GM23338 (cell line): ENCODE results near the gene PEX10. TPM values are rescaled to one million over a fixed set of nuclear protein-coding genes. Genes with fewer than 3 reads are reported as not detected.

Source experiments
- ATAC-seq: fragments of 200-7000 bp; cut with Tn5 transposase; 3 replicates; pipeline ENCODE4 v1.9.1; 2020
- DNase-seq: peaks from one replicate; pipeline ENCODE4 v3.0.0-alpha.2; 2015; ENCODE audit warnings: low spot score
- H2AFZ ChIP-seq: fragments of 200-600 bp; sonication (generic); 2 replicates; pipeline ENCODE4 v1.8.0; 2016; ENCODE audit warnings: antibody characterized with exemption, mild to moderate bottlenecking, moderate library complexity
- H3F3A ChIP-seq: fragments of 200-600 bp; sonication (generic); replicated peaks from 2 replicates; pipeline ENCODE4 v1.8.0; 2017; ENCODE audit warnings: antibody characterized with exemption, mixed run types, low read depth
- H3K27ac ChIP-seq: fragments of 200-600 bp; sonication (generic); 2 replicates; pipeline ENCODE4 v1.6.1; 2016; ENCODE audit warnings: low read depth
- H3K27me3 ChIP-seq: fragments of 200-600 bp; sonication (generic); 2 replicates; pipeline ENCODE4 v1.8.0; 2016; ENCODE audit warnings: mild to moderate bottlenecking, mixed run types, moderate library complexity; ENCODE audit not compliant: insufficient read depth
- H3K36me3 ChIP-seq: fragments of 200-600 bp; sonication (generic); 2 replicates; pipeline ENCODE4 v1.8.0; 2016; ENCODE audit warnings: mild to moderate bottlenecking; ENCODE audit not compliant: insufficient read depth
- H3K4me1 ChIP-seq: fragments of 200-600 bp; sonication (generic); 2 replicates; pipeline ENCODE4 v1.8.0; 2016; ENCODE audit warnings: mild to moderate bottlenecking, moderate library complexity; ENCODE audit not compliant: insufficient read depth
- H3K4me2 ChIP-seq: fragments of 200-600 bp; sonication (generic); 2 replicates; pipeline ENCODE4 v1.7.1; 2017; ENCODE audit warnings: mixed run types
- H3K4me3 ChIP-seq: fragments of 200-600 bp; sonication (generic); 2 replicates; pipeline ENCODE4 v1.6.1; 2016; ENCODE audit warnings: mixed run types
- H3K79me2 ChIP-seq: fragments of 200-600 bp; sonication (generic); replicated peaks from 2 replicates; pipeline ENCODE4 v1.8.0; 2017; ENCODE audit warnings: mild to moderate bottlenecking; ENCODE audit not compliant: insufficient read depth
- H3K9me2 ChIP-seq: fragments of 200-600 bp; sonication (generic); 2 replicates; pipeline ENCODE4 v1.8.0; 2017; ENCODE audit not compliant: insufficient read depth
- H4K20me1 ChIP-seq: fragments of 200-600 bp; sonication (generic); replicated peaks from 2 replicates; pipeline ENCODE4 v1.8.0; 2017; ENCODE audit warnings: mild to moderate bottlenecking; ENCODE audit not compliant: insufficient read depth
- H3K27ac Mint-ChIP-seq: 2 replicates; pipeline ENCODE4 v1.8.0; 2020; ENCODE audit warnings: inconsistent platforms, mild to moderate bottlenecking, moderate library complexity, mixed read lengths
- H3K27me3 Mint-ChIP-seq: 3 replicates; pipeline ENCODE4 v1.8.0; 2022; ENCODE audit warnings: low read depth, mild to moderate bottlenecking, moderate library complexity, mixed read lengths, inconsistent platforms; ENCODE audit not compliant: insufficient read depth, poor library complexity
- H3K36me3 Mint-ChIP-seq: 3 replicates; pipeline ENCODE4 v1.8.0; 2021; ENCODE audit warnings: low read depth, mild to moderate bottlenecking, inconsistent platforms, moderate library complexity, mixed read lengths
- H3K4me1 Mint-ChIP-seq: 3 replicates; pipeline ENCODE4 v1.8.0; 2020; ENCODE audit warnings: mild to moderate bottlenecking, inconsistent platforms, mixed read lengths
- H3K4me3 Mint-ChIP-seq: 3 replicates; pipeline ENCODE4 v1.8.0; 2021; ENCODE audit warnings: moderate library complexity, mild to moderate bottlenecking, inconsistent platforms, mixed read lengths
- H3K9me3 Mint-ChIP-seq: 3 replicates; pipeline ENCODE4 v1.8.0; 2020; ENCODE audit warnings: moderate library complexity, mild to moderate bottlenecking, inconsistent platforms, mixed read lengths
- CREB1 ChIP-seq: fragments of 250-450 bp; sonication (Bioruptor Pico); IDR thresholded peaks from 2 replicates; pipeline ENCODE4 v1.5.0; 2020; ENCODE audit warnings: low read depth, mild to moderate bottlenecking, moderate library complexity
- EZH2 ChIP-seq: fragments of 200-600 bp; sonication (generic); IDR thresholded peaks from one replicate; pipeline ENCODE4 v1.8.0; 2017; ENCODE audit warnings: antibody characterized with exemption, mild to moderate bottlenecking, low read depth; ENCODE audit not compliant: unreplicated experiment
- EZH2phosphoT487 ChIP-seq: fragments of 200-600 bp; sonication (generic); IDR thresholded peaks from one replicate; pipeline ENCODE4 v1.8.1; 2018; ENCODE audit warnings: antibody characterized with exemption; ENCODE audit not compliant: unreplicated experiment
- JUNB ChIP-seq: IDR thresholded peaks from one replicate; pipeline ENCODE4 v1.6.1; 2016; ENCODE audit warnings: antibody characterized with exemption; ENCODE audit not compliant: unreplicated experiment
- NANOG ChIP-seq: IDR thresholded peaks from 2 replicates; pipeline ENCODE4 v1.6.1; 2016; ENCODE audit warnings: antibody characterized with exemption, borderline replicate concordance
- POLR2AphosphoS5 ChIP-seq: IDR thresholded peaks from 2 replicates; pipeline ENCODE4 v1.6.1; 2016; ENCODE audit warnings: antibody characterized with exemption, low read depth
- STAT1 ChIP-seq: IDR thresholded peaks from one replicate; pipeline ENCODE4 v1.6.1; 2016; ENCODE audit warnings: antibody characterized with exemption; ENCODE audit not compliant: unreplicated experiment
- ZNF114 ChIP-seq: fragments of 250-450 bp; sonication (Bioruptor Pico); IDR thresholded peaks from 2 replicates; pipeline ENCODE4 v1.5.0; 2020; ENCODE audit warnings: mild to moderate bottlenecking, moderate library complexity
- ZNF331 ChIP-seq: fragments of 250-450 bp; sonication (Bioruptor Pico); IDR thresholded peaks from 2 replicates; pipeline ENCODE4 v1.5.0; 2020; ENCODE audit warnings: low read depth, mild to moderate bottlenecking, moderate library complexity
- polyA plus RNA-seq: library from polyadenylated mRNA; unstranded; fragments of >200 nt; fragmentation: Nextera tagmentation; extraction: Ambion mirVana; gene quantifications from 2 replicates; pipeline ENCODE4 v1.2.1, GENCODE V29; 2016
- total RNA-seq: library from RNA; depleted of rRNA; stranded (reverse); fragments of >200 nt; shearing (Covaris generic); gene quantifications from 2 replicates; pipeline ENCODE4 v1.2.3, GENCODE V29; 2014
- TF ChIP-seq, protein P1 (sequence below): fragments of 250-450 bp; sonication (Bioruptor Pico); IDR thresholded peaks from 2 replicates; pipeline ENCODE4 v1.5.0; 2020; ENCODE audit warnings: mild to moderate bottlenecking, moderate library complexity
- TF ChIP-seq, protein P2 (sequence below): IDR thresholded peaks from 2 replicates; pipeline ENCODE4 v1.6.1; 2016; ENCODE audit warnings: antibody characterized with exemption
- TF ChIP-seq, protein P3 (sequence below), 2 experiments: fragments of 200-600 bp in 1 of 2; sonication (generic) in 1 of 2; conservative IDR thresholded peaks; 2 replicates each; pipeline versions ENCODE4 v1.5.1 to v1.6.1; 2016 to 2017; ENCODE audit warnings: antibody characterized with exemption in 2 of 2, low read depth in 2 of 2, mild to moderate bottlenecking in 2 of 2, moderate library complexity in 1 of 2

Gene PEX10
- total and polyA plus RNA-seq, 2 experiments from 2014 or later = 15.0 to 53.9 TPM

DNA sequence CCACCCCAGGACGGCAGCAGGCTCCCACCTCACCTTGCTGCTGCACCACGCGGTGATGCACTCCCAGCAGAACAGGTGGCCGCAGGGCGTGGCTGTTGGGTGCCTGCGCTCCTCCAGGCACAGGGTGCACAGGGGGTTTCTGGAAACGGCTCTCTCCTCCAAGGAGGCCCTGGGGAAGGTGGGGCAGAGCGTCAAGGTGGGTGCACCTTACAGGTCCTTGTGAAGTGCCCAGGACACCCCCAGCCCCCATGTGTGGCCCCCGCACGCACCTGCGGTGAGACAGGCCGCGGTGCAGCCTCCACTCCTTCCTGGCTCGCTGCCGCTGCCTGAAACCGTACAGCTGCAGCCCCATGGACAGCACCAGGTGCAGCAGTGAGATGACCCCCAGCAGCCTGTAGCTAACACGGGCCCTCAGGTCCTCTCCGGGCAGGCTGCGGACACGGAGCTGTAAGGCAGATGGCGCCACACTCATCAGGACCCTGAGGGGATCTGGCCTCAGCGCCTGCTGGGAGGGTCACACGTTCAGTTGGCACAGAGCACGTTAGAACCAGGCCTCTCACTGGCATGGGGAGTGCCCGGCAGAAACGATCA lies 5.8 kb downstream of the PEX10 start (continued):
- TF ChIP-seq, protein P1, sequence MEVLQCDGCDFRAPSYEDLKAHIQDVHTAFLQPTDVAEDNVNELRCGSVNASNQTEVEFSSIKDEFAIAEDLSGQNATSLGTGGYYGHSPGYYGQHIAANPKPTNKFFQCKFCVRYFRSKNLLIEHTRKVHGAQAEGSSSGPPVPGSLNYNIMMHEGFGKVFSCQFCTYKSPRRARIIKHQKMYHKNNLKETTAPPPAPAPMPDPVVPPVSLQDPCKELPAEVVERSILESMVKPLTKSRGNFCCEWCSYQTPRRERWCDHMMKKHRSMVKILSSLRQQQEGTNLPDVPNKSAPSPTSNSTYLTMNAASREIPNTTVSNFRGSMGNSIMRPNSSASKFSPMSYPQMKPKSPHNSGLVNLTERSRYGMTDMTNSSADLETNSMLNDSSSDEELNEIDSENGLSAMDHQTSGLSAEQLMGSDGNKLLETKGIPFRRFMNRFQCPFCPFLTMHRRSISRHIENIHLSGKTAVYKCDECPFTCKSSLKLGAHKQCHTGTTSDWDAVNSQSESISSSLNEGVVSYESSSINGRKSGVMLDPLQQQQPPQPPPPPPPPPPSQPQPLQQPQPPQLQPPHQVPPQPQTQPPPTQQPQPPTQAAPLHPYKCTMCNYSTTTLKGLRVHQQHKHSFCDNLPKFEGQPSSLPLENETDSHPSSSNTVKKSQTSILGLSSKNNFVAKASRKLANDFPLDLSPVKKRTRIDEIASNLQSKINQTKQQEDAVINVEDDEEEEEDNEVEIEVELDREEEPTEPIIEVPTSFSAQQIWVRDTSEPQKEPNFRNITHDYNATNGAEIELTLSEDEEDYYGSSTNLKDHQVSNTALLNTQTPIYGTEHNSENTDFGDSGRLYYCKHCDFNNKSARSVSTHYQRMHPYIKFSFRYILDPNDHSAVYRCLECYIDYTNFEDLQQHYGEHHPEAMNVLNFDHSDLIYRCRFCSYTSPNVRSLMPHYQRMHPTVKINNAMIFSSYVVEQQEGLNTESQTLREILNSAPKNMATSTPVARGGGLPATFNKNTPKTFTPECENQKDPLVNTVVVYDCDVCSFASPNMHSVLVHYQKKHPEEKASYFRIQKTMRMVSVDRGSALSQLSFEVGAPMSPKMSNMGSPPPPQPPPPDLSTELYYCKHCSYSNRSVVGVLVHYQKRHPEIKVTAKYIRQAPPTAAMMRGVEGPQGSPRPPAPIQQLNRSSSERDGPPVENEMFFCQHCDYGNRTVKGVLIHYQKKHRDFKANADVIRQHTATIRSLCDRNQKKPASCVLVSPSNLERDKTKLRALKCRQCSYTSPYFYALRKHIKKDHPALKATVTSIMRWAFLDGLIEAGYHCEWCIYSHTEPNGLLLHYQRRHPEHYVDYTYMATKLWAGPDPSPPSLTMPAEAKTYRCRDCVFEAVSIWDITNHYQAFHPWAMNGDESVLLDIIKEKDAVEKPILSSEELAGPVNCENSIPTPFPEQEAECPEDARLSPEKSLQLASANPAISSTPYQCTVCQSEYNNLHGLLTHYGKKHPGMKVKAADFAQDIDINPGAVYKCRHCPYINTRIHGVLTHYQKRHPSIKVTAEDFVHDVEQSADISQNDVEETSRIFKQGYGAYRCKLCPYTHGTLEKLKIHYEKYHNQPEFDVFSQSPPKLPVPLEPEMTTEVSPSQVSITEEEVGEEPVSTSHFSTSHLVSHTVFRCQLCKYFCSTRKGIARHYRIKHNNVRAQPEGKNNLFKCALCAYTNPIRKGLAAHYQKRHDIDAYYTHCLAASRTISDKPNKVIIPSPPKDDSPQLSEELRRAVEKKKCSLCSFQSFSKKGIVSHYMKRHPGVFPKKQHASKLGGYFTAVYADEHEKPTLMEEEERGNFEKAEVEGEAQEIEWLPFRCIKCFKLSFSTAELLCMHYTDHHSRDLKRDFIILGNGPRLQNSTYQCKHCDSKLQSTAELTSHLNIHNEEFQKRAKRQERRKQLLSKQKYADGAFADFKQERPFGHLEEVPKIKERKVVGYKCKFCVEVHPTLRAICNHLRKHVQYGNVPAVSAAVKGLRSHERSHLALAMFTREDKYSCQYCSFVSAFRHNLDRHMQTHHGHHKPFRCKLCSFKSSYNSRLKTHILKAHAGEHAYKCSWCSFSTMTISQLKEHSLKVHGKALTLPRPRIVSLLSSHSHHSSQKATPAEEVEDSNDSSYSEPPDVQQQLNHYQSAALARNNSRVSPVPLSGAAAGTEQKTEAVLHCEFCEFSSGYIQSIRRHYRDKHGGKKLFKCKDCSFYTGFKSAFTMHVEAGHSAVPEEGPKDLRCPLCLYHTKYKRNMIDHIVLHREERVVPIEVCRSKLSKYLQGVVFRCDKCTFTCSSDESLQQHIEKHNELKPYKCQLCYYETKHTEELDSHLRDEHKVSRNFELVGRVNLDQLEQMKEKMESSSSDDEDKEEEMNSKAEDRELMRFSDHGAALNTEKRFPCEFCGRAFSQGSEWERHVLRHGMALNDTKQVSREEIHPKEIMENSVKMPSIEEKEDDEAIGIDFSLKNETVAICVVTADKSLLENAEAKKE = no peak
- TF ChIP-seq ZNF331 = no peak
- TF ChIP-seq POLR2AphosphoS5 = 0 out of 2 replicates have a peak, but pooled peaks have one; percentile 27
- TF ChIP-seq, protein P2, sequence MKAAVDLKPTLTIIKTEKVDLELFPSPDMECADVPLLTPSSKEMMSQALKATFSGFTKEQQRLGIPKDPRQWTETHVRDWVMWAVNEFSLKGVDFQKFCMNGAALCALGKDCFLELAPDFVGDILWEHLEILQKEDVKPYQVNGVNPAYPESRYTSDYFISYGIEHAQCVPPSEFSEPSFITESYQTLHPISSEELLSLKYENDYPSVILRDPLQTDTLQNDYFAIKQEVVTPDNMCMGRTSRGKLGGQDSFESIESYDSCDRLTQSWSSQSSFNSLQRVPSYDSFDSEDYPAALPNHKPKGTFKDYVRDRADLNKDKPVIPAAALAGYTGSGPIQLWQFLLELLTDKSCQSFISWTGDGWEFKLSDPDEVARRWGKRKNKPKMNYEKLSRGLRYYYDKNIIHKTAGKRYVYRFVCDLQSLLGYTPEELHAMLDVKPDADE = no peak

DNA sequence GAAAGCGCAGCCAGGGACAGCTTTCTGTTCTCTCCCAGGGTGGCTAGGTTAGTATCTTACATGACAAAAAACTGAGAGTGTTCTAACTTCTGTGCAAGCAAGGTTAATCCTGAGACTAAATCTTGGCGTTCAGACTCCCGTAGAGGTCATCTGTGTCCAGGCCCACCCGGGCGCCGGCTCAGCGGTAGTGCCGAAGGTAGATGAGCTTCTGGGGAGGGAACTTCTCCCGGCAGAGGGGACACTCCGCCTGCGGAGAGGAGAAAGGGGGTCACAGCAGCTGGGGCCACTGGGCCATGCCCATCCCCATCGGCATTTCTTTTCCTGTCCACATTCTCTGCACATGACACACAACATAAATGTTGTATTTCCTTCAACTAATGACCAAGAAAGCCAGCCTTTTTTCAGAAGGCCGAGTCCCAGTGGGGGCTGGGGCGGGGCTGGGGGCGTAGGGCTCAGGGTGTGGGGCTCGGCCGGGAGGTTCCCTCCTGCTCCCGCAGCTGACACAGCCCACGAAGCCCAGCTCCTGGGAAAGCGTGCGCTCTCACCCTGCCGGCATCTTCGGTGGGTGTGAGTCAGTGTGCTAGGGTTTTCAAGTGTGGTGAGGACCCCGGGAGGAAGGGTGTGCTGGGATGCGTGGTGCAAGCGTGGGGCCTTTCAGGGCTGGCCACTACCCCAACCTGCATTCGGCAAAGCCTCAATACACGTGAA lies 6.6 kb downstream of the PEX10 start:
- Mint-ChIP-seq H3K4me3 (no peak overlapping the region), H3K27ac (no peak overlapping the region), H3K9me3 (no peaks in the 10 kb centered on the region; the same call in 2 of the 3 replicates), H3K4me1 (no peaks in the 10 kb centered on the region; the same call in 2 of the 3 replicates), H3K27me3 (peaks cover 20% of the 10 kb centered on the region), H3K36me3 (peaks cover 59% of the 10 kb centered on the region)
- no peak overlapping the region for H3K4me2 ChIP-seq
- H3K79me2 ChIP-seq = no peaks in the 10 kb centered on the region
- H3K27ac ChIP-seq = peak overlapping the region; percentile 63
- no peaks in the 10 kb centered on the region for H3K4me1 ChIP-seq
- no peaks in the 10 kb centered on the region for H3K27me3 ChIP-seq
- no peak for ATAC-seq
- 0 out of 2 replicates have a peak, but pooled peaks cover 5% of the 10 kb centered on the region for H3K36me3 ChIP-seq
- H3K9me2 ChIP-seq = no peaks in the 10 kb centered on the region
- peaks cover 14% of the 10 kb centered on the region; the same call in 1 of the 2 replicates for H3F3A ChIP-seq
- DNase-seq = no peak
- no peak overlapping the region for H3K4me3 ChIP-seq
- no peak overlapping the region for H2AFZ ChIP-seq
- no peaks in the 10 kb centered on the region for H4K20me1 ChIP-seq
- TF ChIP-seq CREB1 (no peak), JUNB (no peak), ZNF331 (no peak), STAT1 (no peak), EZH2 (no peak), NANOG (no peak), POLR2AphosphoS5 (no peak), EZH2phosphoT487 (no peak), ZNF114 (CRISPR knock-in tag) (no peak)
- TF ChIP-seq, protein P3, sequence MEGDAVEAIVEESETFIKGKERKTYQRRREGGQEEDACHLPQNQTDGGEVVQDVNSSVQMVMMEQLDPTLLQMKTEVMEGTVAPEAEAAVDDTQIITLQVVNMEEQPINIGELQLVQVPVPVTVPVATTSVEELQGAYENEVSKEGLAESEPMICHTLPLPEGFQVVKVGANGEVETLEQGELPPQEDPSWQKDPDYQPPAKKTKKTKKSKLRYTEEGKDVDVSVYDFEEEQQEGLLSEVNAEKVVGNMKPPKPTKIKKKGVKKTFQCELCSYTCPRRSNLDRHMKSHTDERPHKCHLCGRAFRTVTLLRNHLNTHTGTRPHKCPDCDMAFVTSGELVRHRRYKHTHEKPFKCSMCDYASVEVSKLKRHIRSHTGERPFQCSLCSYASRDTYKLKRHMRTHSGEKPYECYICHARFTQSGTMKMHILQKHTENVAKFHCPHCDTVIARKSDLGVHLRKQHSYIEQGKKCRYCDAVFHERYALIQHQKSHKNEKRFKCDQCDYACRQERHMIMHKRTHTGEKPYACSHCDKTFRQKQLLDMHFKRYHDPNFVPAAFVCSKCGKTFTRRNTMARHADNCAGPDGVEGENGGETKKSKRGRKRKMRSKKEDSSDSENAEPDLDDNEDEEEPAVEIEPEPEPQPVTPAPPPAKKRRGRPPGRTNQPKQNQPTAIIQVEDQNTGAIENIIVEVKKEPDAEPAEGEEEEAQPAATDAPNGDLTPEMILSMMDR (conservative IDR thresholded peaks at IDR 0.05; ENCODE audit: low read depth in 2 of 2) = no peak
- TF ChIP-seq, protein P2 = no peak
